MM.1S (cell line): ENCODE measurements around the gene MOB2.

Source experiments
- DNase-seq: peaks from one replicate; pipeline ENCODE4 v3.0.0-alpha.2; 2015
- H2AFZ ChIP-seq: fragments of 300-600 bp; sonication (generic); 2 replicates; pipeline ENCODE4 v1.6.0; 2016; ENCODE audit warnings: antibody characterized with exemption, low read length
- H3F3A ChIP-seq: fragments of 300-600 bp; sonication (generic); 2 replicates; pipeline ENCODE4 v1.6.1; 2016; ENCODE audit warnings: mild to moderate bottlenecking, antibody characterized with exemption, low read length, moderate library complexity, mixed read lengths; ENCODE audit not compliant: insufficient read depth
- H3K27ac ChIP-seq: fragments of 300-600 bp; sonication (generic); 2 replicates; pipeline ENCODE4 v1.5.1; 2016; ENCODE audit warnings: mild to moderate bottlenecking, low read length
- H3K27me3 ChIP-seq: fragments of 300-600 bp; sonication (generic); replicated peaks from 2 replicates; pipeline ENCODE4 v1.6.0; 2016; ENCODE audit warnings: low read length; ENCODE audit not compliant: insufficient read depth
- H3K36me3 ChIP-seq: fragments of 300-600 bp; sonication (generic); replicated peaks from 2 replicates; pipeline ENCODE4 v1.6.1; 2016; ENCODE audit warnings: mild to moderate bottlenecking, low read length, mixed read lengths; ENCODE audit not compliant: insufficient read depth
- H3K4me1 ChIP-seq: fragments of 300-600 bp; sonication (generic); 2 replicates; pipeline ENCODE4 v1.6.1; 2016; ENCODE audit warnings: low read length, mixed read lengths
- H3K4me2 ChIP-seq: fragments of 300-600 bp; sonication (generic); 2 replicates; pipeline ENCODE4 v1.6.0; 2016; ENCODE audit warnings: low read depth, low read length
- H3K4me3 ChIP-seq: fragments of 300-600 bp; sonication (generic); 2 replicates; pipeline ENCODE4 v1.5.1; 2016; ENCODE audit warnings: low read length, mixed read lengths
- H3K79me2 ChIP-seq: fragments of 300-600 bp; sonication (generic); 2 replicates; pipeline ENCODE4 v1.6.1; 2016; ENCODE audit warnings: mixed run types, low read length, mixed read lengths
- H3K9ac ChIP-seq: fragments of 300-600 bp; sonication (generic); 2 replicates; pipeline ENCODE4 v1.6.1; 2016; ENCODE audit warnings: low read length, mixed read lengths
- H3K9me2 ChIP-seq: fragments of 300-600 bp; sonication (generic); replicated peaks from 2 replicates; pipeline ENCODE4 v1.6.1; 2016; ENCODE audit warnings: mild to moderate bottlenecking, low read length, mixed read lengths; ENCODE audit not compliant: insufficient read depth
- H3K9me3 ChIP-seq: fragments of 300-600 bp; sonication (generic); replicated peaks from 2 replicates; pipeline ENCODE4 v1.6.1; 2016; ENCODE audit warnings: mild to moderate bottlenecking, low read length, mixed read lengths; ENCODE audit not compliant: insufficient read depth
- H4K20me1 ChIP-seq: fragments of 300-600 bp; sonication (generic); 2 replicates; pipeline ENCODE4 v1.6.1; 2016; ENCODE audit warnings: mild to moderate bottlenecking, low read length, moderate library complexity, mixed read lengths; ENCODE audit not compliant: insufficient read depth
- CTCF ChIP-seq: fragments of 300-600 bp; sonication (generic); IDR thresholded peaks from 2 replicates; pipeline ENCODE4 v1.5.1; 2016; ENCODE audit warnings: antibody characterized with exemption, low read length, mixed read lengths
- EZH2 ChIP-seq: fragments of 300-600 bp; sonication (generic); optimal IDR thresholded peaks from 2 replicates; pipeline ENCODE3; 2017; ENCODE audit warnings: low read depth, mild to moderate bottlenecking, antibody characterized with exemption, low read length, mixed read lengths
- EZH2phosphoT487 ChIP-seq: fragments of 300-600 bp; sonication (generic); IDR thresholded peaks from 2 replicates; pipeline ENCODE4 v1.6.1; 2018; ENCODE audit warnings: antibody characterized with exemption, low read length

Gene MOB2

GRCh38 chr11:1488575-1489180 lies 2.1 kb upstream of the MOB2 start:
- Histone ChIP-seq H3K79me2 (peaks cover 25% of the 10 kb centered on the region), H3K9me3 (no peaks in the 10 kb centered on the region), H3K9ac (no peak overlapping the region), H2AFZ (no peak overlapping the region), H3K4me3 (no peak overlapping the region), H3K4me2 (no peak overlapping the region), H3F3A (no peaks in the 10 kb centered on the region), H3K36me3 (no peaks in the 10 kb centered on the region), H3K27ac (no peak overlapping the region), H3K9me2 (no peaks in the 10 kb centered on the region), H3K27me3 (no peaks in the 10 kb centered on the region), H4K20me1 (no peaks in the 10 kb centered on the region), H3K4me1 (no peaks in the 10 kb centered on the region)
- TF ChIP-seq CTCF (no peak), EZH2 (no peak), EZH2phosphoT487 (no peak)
- DNase-seq: no peak

- no peak overlapping the region for H3K4me2 ChIP-seq
- H3K27ac ChIP-seq: no peak overlapping the region
- H3F3A ChIP-seq: no peaks in the 10 kb centered on the region
- H3K9ac ChIP-seq: no peak overlapping the region
- H3K4me1 ChIP-seq: no peaks in the 10 kb centered on the region
- DNase-seq: no peak
- H4K20me1 ChIP-seq: no peaks in the 10 kb centered on the region
- no peaks in the 10 kb centered on the region for H3K9me2 ChIP-seq
- no peaks in the 10 kb centered on the region for H3K36me3 ChIP-seq
- TF ChIP-seq EZH2phosphoT487 (no peak), CTCF (no peak)
- peaks cover 20% of the 10 kb centered on the region; the same call in 1 of the 2 replicates for H3K79me2 ChIP-seq
- no peaks in the 10 kb centered on the region for H3K9me3 ChIP-seq
- H3K27me3 ChIP-seq: no peaks in the 10 kb centered on the region
- H3K4me3 ChIP-seq: no peak overlapping the region
- H2AFZ ChIP-seq: no peak overlapping the region
Observed at GRCh38 chr11:1487851-1488574, 1.4 kb upstream of the MOB2 start.

GRCh38 chr11:1487091-1487850 lies 692 bp upstream of the MOB2 start:
- Histone ChIP-seq H2AFZ (no peak overlapping the region), H3F3A (no peaks in the 10 kb centered on the region), H3K9me2 (no peaks in the 10 kb centered on the region), H3K27me3 (no peaks in the 10 kb centered on the region), H3K4me3 (no peak overlapping the region), H3K9me3 (no peaks in the 10 kb centered on the region), H3K4me1 (no peaks in the 10 kb centered on the region), H3K9ac (no peak overlapping the region), H3K27ac (no peak overlapping the region), H3K36me3 (no peaks in the 10 kb centered on the region), H3K79me2 (peaks cover 13% of the 10 kb centered on the region; the same call in 1 of the 2 replicates), H3K4me2 (no peak overlapping the region), H4K20me1 (no peaks in the 10 kb centered on the region)
- DNase-seq: no peak
- TF ChIP-seq EZH2: no peak
- TF ChIP-seq EZH2phosphoT487: no peak
- no peak for TF ChIP-seq CTCF
